Fibroblast of the aortic adventitia (primary cell): ENCODE data around the gene RMDN3. TPM values are rescaled to one million over a fixed set of nuclear protein-coding genes. Genes with fewer than 3 reads are reported as not detected.

Source experiments
- DNase-seq: peaks from one replicate; pipeline ENCODE4 v3.0.0-alpha.2; 2010; ENCODE audit warnings: low read depth
- H3K4me3 ChIP-seq: 2 replicates; pipeline ENCODE4 v1.5.1; 2011; ENCODE audit warnings: low read depth, mild to moderate bottlenecking, control low read depth, low read length, moderate library complexity
- small RNA-seq: library from RNA; depleted of rRNA; stranded (forward); fragments of <200 nt; gene quantifications from one replicate; pipeline ENCODE3, GENCODE V24; 2012
- total RNA-seq: library from RNA; depleted of rRNA; stranded (reverse); fragments of >200 nt; gene quantifications from 2 replicates; pipeline ENCODE4 v1.2.3, GENCODE V29; 2012; ENCODE audit warnings: low replicate concordance
- TF ChIP-seq, protein P1 (sequence below): IDR thresholded peaks from 2 replicates; pipeline ENCODE4 v1.5.1; 2011; ENCODE audit warnings: mild to moderate bottlenecking, low read length, control low read depth, inconsistent platforms; ENCODE audit not compliant: insufficient read depth

RMDN3 gene
- total RNA-seq, 1 donor: 18.0 TPM

DNA sequence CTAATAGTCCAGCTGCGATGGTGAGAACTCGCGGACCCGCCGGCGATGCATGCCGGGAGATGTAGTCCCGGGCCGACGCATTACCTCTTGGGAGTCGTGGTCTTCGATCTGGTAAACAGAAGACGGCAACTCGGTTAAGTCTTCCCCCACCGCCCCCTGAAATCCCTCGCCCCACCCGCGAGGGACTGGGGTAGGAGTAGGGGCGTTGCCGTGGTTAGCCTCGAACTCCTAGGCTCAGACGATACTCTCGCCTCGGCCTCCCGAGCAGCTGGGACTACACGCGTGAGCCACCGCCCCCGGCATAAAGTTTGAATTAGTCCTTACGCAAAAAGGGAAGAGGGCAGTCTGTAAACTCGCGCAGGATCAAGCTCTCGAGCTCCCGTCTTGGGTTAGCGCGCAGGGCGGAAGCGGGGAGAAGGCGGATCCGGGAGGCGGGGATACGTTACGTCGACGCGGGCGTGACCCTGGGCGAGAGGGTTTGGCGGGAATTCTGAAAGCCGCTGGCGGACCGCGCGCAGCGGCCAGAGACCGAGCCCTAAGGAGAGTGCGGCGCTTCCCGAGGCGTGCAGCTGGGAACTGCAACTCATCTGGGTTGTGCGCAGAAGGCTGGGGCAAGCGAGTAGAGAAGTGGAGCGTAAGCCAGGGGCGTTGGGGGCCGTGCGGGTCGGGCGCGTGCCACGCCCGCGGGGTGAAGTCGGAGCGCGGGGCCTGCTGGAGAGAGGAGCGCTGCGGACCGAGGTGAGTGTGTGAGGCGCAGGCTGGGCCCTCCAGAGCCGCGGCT lies 60.2 kb downstream of the RMDN3 start, which contains the start of gene RAD51:
Gene RAD51 (plus strand): TSS at position 487 of the 781 bp plus-strand sequence. CDS start 3,585 bp downstream, outside the sequence.
- peak within 1 kb of the TSS; percentile 98 for H3K4me3 ChIP-seq
- DNase-seq: peak; percentile 94
- TF ChIP-seq, protein P1, sequence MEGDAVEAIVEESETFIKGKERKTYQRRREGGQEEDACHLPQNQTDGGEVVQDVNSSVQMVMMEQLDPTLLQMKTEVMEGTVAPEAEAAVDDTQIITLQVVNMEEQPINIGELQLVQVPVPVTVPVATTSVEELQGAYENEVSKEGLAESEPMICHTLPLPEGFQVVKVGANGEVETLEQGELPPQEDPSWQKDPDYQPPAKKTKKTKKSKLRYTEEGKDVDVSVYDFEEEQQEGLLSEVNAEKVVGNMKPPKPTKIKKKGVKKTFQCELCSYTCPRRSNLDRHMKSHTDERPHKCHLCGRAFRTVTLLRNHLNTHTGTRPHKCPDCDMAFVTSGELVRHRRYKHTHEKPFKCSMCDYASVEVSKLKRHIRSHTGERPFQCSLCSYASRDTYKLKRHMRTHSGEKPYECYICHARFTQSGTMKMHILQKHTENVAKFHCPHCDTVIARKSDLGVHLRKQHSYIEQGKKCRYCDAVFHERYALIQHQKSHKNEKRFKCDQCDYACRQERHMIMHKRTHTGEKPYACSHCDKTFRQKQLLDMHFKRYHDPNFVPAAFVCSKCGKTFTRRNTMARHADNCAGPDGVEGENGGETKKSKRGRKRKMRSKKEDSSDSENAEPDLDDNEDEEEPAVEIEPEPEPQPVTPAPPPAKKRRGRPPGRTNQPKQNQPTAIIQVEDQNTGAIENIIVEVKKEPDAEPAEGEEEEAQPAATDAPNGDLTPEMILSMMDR: no peak

DNA sequence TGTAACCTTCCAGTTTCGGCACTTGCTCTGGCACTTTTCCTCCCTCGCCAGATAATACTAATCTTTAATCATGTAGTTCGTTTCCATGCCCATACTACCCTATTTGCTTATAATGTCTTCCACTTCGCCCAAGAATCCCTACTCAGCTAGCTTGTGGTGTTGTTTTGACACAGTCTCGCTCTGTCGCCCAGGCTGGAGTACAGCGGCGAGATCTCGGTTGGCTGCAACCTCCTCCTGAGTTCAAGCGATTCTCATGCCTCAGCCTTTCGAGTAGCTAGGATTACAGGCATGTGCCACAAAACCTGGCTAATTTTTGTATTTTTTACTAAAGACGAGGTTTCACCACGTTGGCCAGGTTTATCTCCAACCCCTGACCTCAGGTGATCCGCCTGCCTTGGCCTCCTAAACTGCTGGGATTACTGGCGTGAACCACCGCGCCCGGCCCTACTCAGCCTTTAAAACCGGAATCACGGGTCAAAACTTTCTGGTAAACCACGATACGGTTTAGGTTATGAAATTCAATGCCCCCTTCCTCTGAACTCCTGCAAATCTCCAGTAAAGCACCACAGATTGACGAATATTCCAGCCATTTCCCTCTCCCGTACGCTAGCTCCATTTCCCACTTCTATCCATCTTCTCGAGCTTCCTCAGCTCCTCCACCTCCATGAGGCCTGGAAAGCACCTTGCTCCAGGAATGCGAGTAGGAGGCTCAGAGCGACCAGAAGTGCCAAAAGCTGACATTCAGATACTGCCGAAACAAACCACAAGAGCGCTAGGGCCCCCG lies 61.0 kb downstream of the RMDN3 start:
- H3K4me3 ChIP-seq: peak overlapping the region; percentile 98
- TF ChIP-seq, protein P1: no peak
- DNase-seq: peak; percentile 5

DNA sequence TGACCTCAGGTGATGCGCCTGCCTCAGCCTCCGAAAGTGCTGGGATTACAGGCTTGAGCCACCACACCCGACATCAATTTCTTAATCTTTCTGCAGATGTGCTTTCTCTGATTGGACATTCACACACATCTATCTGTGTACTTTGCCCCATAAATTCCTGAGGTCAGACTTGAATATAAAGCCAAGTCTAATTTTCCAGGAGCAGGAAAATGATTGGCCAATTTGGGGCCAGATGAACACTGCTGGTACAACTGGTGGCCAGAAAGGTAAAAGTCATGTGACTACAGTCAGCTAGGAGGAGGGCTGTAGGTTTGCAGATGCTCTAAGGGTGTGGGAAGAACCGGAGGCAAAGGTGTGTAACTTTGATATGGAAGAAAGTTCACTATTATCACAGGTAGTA lies 63.3 kb downstream of the RMDN3 start:
- H3K4me3 ChIP-seq: no peak overlapping the region
- TF ChIP-seq, protein P1: no peak
- DNase-seq: no peak

DNA sequence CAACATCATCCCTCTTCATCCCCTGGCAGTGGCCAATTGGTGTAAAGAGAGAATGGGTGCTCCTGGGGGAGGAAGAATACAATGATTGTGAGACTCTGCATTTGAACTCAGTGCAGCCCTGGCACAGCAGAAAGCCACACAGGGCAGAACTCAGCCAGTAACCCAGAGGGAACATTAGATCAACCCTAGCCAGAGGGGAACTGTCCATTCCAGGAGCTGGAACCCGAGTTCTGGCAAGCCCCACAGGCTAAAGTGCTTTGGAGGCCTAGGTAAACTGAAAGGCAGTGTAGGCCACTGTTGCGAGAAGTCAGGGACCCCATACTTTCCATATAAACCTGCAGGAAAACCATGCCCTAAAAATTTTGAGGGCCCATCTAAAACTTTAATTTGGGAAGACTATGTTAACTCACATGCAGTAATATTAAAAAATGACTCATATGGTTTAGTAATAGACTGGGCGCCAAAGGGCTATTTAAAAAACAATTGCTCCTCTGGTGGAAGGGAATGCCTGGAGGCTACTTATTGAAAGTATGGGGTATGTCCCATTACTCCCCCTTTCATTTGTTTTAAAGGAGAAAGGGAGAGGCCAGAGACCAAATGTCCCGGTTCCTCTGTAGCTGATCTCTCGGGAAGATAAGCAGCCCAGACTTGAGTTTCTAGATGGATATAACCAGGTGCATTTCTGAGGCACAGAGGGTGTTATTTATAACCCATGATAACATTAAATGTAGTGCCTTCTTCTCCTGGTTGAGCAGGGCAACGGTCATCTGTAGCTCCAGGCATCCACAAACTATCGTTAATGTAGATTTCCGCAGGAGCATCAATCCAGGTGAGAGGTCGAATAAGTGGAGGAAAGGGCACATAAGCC lies 65.9 kb downstream of the RMDN3 start:
- TF ChIP-seq, protein P1: no peak
- no peak for DNase-seq
- no peak overlapping the region for H3K4me3 ChIP-seq

Small RNA genes lying within 50 kb of the gene (small RNA-seq; reads per million reads assigned to genes)
- not detected for gene SUMO2P15

Other genes with a start within 250 kb of the RMDN3 start
- gene CCDC32, start 190.2 kb downstream of the RMDN3 start, total RNA-seq: 21.3 and 24.0 TPM in 2 replicates
- gene RPUSD2, start 186.0 kb downstream of the RMDN3 start, total RNA-seq: 6.2 and 7.6 TPM in 2 replicates
- 1.3 and 35.9 TPM in 2 replicates for gene KNL1, start 161.0 kb downstream of the RMDN3 start, total RNA-seq
- gene RAD51, start 60.1 kb downstream of the RMDN3 start, total RNA-seq: 2.9 and 12.1 TPM in 2 replicates
- 0.82 and 2.0 TPM in 2 replicates for gene GCHFR, start 8.8 kb upstream of the RMDN3 start, total RNA-seq
- gene C15orf62, start 14.7 kb upstream of the RMDN3 start, total RNA-seq: 0.18 and 0.57 TPM in 2 replicates
- 13.0 and 24.9 TPM in 2 replicates for gene ZFYVE19, start 51.8 kb upstream of the RMDN3 start, total RNA-seq
- 21.6 and 33.5 TPM in 2 replicates for gene DNAJC17, start 52.2 kb upstream of the RMDN3 start, total RNA-seq
- not detected in 2 replicates for gene PPP1R14D, start 73.5 kb upstream of the RMDN3 start, total RNA-seq
- gene SPINT1, start 88.8 kb upstream of the RMDN3 start, total RNA-seq: not detected in 2 replicates
- 0.82 TPM in 1 of 2 replicates, not detected in the other for gene RHOV, start 119.0 kb upstream of the RMDN3 start, total RNA-seq
- 32.2 and 57.4 TPM in 2 replicates for gene VPS18, start 139.2 kb upstream of the RMDN3 start, total RNA-seq
- 0.08 and 0.09 TPM in 2 replicates for gene DLL4, start 174.1 kb upstream of the RMDN3 start, total RNA-seq
- 4.7 and 11.4 TPM in 2 replicates for gene CHAC1, start 198.2 kb upstream of the RMDN3 start, total RNA-seq